Type B pancreatic cell (in vitro differentiated cells): ENCODE results near the gene FAM237A. TPM values are rescaled to one million over a fixed set of nuclear protein-coding genes. Genes with fewer than 3 reads are reported as not detected.

ENCODE experiments used
- DNase-seq: peaks from one replicate; pipeline ENCODE4 v3.0.0; 2021; ENCODE audit warnings: mixed read lengths; ENCODE audit not compliant: unreplicated experiment; ENCODE audit errors: extremely low spot score
- H3K27ac Mint-ChIP-seq: 2 replicates; pipeline ENCODE4 v1.8.0; 2021; ENCODE audit warnings: mild to moderate bottlenecking, mixed read lengths
- H3K27me3 Mint-ChIP-seq: 2 replicates; pipeline ENCODE4 v1.8.0; 2021; ENCODE audit warnings: mixed read lengths
- H3K36me3 Mint-ChIP-seq: 2 replicates; pipeline ENCODE4 v1.8.0; 2021; ENCODE audit warnings: mixed read lengths
- H3K4me1 Mint-ChIP-seq: one replicate; pipeline ENCODE4 v1.8.0; 2021; ENCODE audit warnings: mixed read lengths; ENCODE audit not compliant: unreplicated experiment
- H3K4me3 Mint-ChIP-seq: 2 replicates; pipeline ENCODE4 v1.8.0; 2021; ENCODE audit warnings: mild to moderate bottlenecking, mixed read lengths
- H3K9me3 Mint-ChIP-seq: 2 replicates; pipeline ENCODE4 v1.8.0; 2021; ENCODE audit warnings: mixed read lengths
- total RNA-seq: library from RNA; stranded (reverse); gene quantifications from 2 replicates; pipeline ENCODE4 v1.2.1, GENCODE V29; 2021; ENCODE audit warnings: low replicate concordance
- TF ChIP-seq, protein P1 (sequence below): fragments of 200-600 bp; sonication (generic); conservative IDR thresholded peaks from 2 replicates; pipeline ENCODE4 v1.5.0; 2021; ENCODE audit warnings: antibody characterized with exemption, mild to moderate bottlenecking

The FAM237A gene
- total RNA-seq, 1 donor from 2014 or later = not detected

DNA sequence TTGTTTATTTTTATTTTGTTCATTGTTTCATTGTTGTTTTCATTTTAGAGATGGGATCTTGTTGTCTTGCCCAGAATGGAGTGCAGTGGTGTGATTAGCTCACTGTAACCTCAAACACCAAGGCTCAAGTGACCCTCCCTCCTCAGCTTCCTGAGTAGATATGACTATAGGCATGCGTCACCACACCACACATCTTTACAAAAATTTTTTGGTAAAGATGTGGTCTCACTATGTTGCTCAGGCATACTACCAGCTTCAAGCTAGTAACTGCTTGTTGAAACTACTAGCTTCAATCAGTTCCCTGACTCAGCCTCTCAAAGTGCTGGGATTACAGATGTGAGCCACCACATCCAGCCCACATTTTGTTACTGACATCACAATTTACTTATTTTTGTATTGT is 14.8 kb downstream of the FAM237A start:
- no peaks in the 10 kb centered on the region for H3K4me1 Mint-ChIP-seq
- no peak for DNase-seq
- H3K36me3 Mint-ChIP-seq = no peaks in the 10 kb centered on the region
- peaks cover 5% of the 10 kb centered on the region for H3K9me3 Mint-ChIP-seq
- TF ChIP-seq, protein P1, sequence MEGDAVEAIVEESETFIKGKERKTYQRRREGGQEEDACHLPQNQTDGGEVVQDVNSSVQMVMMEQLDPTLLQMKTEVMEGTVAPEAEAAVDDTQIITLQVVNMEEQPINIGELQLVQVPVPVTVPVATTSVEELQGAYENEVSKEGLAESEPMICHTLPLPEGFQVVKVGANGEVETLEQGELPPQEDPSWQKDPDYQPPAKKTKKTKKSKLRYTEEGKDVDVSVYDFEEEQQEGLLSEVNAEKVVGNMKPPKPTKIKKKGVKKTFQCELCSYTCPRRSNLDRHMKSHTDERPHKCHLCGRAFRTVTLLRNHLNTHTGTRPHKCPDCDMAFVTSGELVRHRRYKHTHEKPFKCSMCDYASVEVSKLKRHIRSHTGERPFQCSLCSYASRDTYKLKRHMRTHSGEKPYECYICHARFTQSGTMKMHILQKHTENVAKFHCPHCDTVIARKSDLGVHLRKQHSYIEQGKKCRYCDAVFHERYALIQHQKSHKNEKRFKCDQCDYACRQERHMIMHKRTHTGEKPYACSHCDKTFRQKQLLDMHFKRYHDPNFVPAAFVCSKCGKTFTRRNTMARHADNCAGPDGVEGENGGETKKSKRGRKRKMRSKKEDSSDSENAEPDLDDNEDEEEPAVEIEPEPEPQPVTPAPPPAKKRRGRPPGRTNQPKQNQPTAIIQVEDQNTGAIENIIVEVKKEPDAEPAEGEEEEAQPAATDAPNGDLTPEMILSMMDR = no peak
- H3K27me3 Mint-ChIP-seq = peaks cover 23% of the 10 kb centered on the region
- no peak overlapping the region for H3K27ac Mint-ChIP-seq
- H3K4me3 Mint-ChIP-seq = no peak overlapping the region

DNA sequence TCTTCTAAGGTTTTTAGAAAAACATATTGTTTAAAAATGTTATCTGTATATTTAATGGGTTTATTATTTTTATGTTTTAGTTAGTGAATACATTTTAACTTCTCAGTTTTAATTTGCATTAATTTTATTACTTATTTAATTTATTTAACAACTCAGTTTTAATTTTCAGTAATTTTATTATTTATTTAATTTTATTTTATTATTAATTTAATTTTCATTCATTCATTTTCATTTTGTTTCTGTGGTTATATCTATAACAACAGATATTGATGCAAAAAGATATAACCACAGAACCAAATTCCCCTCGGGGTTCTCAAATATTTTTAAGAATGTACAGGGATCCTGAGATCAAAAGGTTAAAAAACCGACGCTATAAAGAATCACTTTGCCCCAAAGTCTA is 23.0 kb downstream of the FAM237A start:
- Mint-ChIP-seq H3K27me3 (peaks cover 17% of the 10 kb centered on the region), H3K27ac (no peak overlapping the region), H3K36me3 (no peaks in the 10 kb centered on the region), H3K4me1 (no peaks in the 10 kb centered on the region), H3K9me3 (no peaks in the 10 kb centered on the region), H3K4me3 (no peak overlapping the region)
- TF ChIP-seq, protein P1 = no peak
- DNase-seq = no peak

- no peak overlapping the region for H3K4me3 Mint-ChIP-seq
- H3K9me3 Mint-ChIP-seq = no peaks in the 10 kb centered on the region
- H3K27me3 Mint-ChIP-seq = peaks cover 4% of the 10 kb centered on the region
- H3K36me3 Mint-ChIP-seq = no peaks in the 10 kb centered on the region
- TF ChIP-seq, protein P1 = no peak
- H3K4me1 Mint-ChIP-seq = no peaks in the 10 kb centered on the region
- H3K27ac Mint-ChIP-seq = no peak overlapping the region
- no peak for DNase-seq
Measured at GRCh38 chr2:206670531-206671319, 28.4 kb downstream of the FAM237A start.

- TF ChIP-seq, protein P1 = no peak
- no peak overlapping the region for H3K27ac Mint-ChIP-seq
- no peaks in the 10 kb centered on the region for H3K36me3 Mint-ChIP-seq
- H3K27me3 Mint-ChIP-seq = peaks cover 13% of the 10 kb centered on the region
- no peak overlapping the region for H3K4me3 Mint-ChIP-seq
- DNase-seq = no peak
- no peaks in the 10 kb centered on the region for H3K9me3 Mint-ChIP-seq
- no peaks in the 10 kb centered on the region for H3K4me1 Mint-ChIP-seq
Measured at GRCh38 chr2:206683546-206683945, 41.3 kb downstream of the FAM237A start.

DNA sequence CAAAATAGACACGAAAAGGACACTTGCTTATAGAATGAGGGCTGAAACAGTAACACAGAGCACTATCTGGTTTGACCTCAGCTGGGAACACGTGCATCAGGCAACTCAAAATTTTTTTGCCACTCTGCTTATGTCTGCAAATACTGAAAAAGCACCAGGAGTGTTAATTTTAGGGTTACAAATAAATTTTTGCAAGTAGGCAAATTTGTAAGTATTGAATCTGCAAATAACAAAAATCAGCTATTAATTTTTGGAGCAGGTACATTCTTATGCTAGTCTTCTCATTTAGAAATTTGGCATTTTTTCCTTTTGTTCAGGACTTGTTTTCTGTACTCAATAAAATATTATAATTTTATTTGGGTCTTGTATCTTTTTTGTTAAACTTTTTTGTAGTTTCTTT is 46.2 kb downstream of the FAM237A start:
- Mint-ChIP-seq H3K36me3 (no peaks in the 10 kb centered on the region), H3K9me3 (no peaks in the 10 kb centered on the region), H3K4me3 (no peak overlapping the region), H3K4me1 (no peaks in the 10 kb centered on the region), H3K27ac (no peak overlapping the region), H3K27me3 (peaks cover 9% of the 10 kb centered on the region)
- DNase-seq = no peak
- TF ChIP-seq, protein P1 = no peak
